ENCODE data around the gene VEGFA. TPM values are rescaled to one million over a fixed set of nuclear protein-coding genes. Genes with fewer than 3 reads are reported as not detected.

The VEGFA gene
- total RNA-seq, 4 donors from 2014 or later = 81.0 to 247 (median 156) TPM

DNA sequence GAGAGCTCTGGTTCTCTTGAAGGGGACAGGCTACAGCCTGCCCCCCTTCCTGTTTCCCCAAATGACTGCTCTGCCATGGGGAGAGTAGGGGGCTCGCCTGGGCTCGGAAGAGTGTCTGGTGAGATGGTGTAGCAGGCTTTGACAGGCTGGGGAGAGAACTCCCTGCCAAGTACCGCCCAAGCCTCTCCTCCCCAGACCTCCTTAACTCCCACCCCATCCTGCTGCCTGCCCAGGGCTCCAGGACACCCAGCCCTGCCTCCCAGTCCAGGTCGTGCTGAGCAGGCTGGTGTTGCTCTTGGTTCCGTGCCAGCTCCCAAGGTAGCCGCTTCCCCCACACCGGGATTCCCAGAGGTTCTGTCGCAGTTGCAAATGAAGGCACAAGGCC, 9.8 kb downstream of the VEGFA start:
- H3K9me3 ChIP-seq = no peaks in the 10 kb centered on the region
- peak; percentile 60 to 77 for DNase-seq
- TF ChIP-seq POLR2A (IDR thresholded peaks at IDR 0.05) = no peak
- TF ChIP-seq, protein P1, sequence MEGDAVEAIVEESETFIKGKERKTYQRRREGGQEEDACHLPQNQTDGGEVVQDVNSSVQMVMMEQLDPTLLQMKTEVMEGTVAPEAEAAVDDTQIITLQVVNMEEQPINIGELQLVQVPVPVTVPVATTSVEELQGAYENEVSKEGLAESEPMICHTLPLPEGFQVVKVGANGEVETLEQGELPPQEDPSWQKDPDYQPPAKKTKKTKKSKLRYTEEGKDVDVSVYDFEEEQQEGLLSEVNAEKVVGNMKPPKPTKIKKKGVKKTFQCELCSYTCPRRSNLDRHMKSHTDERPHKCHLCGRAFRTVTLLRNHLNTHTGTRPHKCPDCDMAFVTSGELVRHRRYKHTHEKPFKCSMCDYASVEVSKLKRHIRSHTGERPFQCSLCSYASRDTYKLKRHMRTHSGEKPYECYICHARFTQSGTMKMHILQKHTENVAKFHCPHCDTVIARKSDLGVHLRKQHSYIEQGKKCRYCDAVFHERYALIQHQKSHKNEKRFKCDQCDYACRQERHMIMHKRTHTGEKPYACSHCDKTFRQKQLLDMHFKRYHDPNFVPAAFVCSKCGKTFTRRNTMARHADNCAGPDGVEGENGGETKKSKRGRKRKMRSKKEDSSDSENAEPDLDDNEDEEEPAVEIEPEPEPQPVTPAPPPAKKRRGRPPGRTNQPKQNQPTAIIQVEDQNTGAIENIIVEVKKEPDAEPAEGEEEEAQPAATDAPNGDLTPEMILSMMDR (IDR thresholded peaks at IDR 0.05) = no peak
- no peaks in the 10 kb centered on the region for H3K27me3 ChIP-seq
- no peaks in the 10 kb centered on the region for H3K36me3 ChIP-seq
- no peaks in the 10 kb centered on the region for H3K4me1 ChIP-seq
- peak overlapping the region; percentile 55 to 65 for H3K27ac ChIP-seq
- no peak overlapping the region for H3K4me3 ChIP-seq
- intact Hi-C loops (cut with DNase I; ENCODE audit: low total_unique reads) = loop anchor here (10.0 kb wide), 1 partner anchor 225 kb away; no protein-coding TSS in a partner anchor

DNA sequence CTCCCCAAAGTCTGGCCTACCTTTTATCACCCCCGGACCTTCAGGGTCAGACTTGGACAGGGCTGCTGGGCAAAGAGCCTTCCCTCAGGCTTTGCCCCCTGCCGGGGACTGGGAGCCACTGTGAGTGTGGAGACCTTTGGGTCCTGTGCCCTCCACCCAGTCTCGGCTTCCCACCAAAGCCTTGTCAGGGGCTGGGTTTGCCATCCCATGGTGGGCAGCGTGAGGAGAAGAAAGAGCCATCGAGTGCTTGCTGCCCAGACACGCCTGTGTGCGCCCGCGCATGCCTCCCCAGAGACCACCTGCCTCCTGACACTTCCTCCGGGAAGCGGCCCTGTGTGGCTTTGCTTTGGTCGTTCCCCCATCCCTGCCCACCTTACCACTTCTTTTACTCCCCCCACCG, 10.3 kb downstream of the VEGFA start:
- Histone ChIP-seq H3K27ac (peak overlapping the region; percentile 55 to 65), H3K4me3 (no peak overlapping the region), H3K9me3 (no peaks in the 10 kb centered on the region), H3K4me1 (no peaks in the 10 kb centered on the region), H3K27me3 (no peaks in the 10 kb centered on the region), H3K36me3 (no peaks in the 10 kb centered on the region)
- TF ChIP-seq, protein P1 (IDR thresholded peaks at IDR 0.05) = no peak
- TF ChIP-seq POLR2A (IDR thresholded peaks at IDR 0.05) = no peak
- no peak for DNase-seq
- intact Hi-C loops (cut with DNase I; ENCODE audit: low total_unique reads) = no loop called here

DNA sequence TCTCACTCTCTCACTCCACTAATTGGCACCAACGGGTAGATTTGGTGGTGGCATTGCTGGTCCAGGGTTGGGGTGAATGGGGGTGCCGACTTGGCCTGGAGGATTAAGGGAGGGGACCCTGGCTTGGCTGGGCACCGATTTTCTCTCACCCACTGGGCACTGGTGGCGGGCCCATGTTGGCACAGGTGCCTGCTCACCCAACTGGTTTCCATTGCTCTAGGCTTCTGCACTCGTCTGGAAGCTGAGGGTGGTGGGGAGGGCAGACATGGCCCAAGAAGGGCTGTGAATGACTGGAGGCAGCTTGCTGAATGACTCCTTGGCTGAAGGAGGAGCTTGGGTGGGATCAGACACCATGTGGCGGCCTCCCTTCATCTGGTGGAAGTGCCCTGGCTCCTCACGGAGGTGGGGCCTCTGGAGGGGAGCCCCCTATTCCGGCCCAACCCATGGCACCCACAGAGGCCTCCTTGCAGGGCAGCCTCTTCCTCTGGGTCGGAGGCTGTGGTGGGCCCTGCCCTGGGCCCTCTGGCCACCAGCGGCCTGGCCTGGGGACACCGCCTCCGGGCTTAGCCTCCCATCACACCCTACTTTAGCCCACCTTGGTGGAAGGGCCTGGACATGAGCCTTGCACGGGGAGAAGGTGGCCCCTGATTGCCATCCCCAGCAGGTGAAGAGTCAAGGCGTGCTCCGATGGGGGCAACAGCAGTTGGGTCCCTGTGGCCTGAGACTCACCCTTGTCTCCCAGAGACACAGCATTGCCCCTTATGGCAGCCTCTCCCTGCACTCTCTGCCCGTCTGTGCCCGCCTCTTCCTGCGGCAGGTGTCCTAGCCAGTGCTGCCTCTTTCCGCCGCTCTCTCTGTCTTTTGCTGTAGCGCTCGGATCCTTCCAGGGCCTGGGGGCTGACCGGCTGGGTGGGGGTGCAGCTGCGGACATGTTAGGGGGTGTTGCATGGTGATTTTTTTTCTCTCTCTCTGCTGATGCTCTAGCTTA, 11.2 kb downstream of the VEGFA start:
- H3K36me3 ChIP-seq = no peaks in the 10 kb centered on the region
- no peak for DNase-seq
- H3K9me3 ChIP-seq = no peaks in the 10 kb centered on the region
- intact Hi-C loops (cut with DNase I; ENCODE audit: low total_unique reads) = no loop called here
- peak overlapping the region in 1 of 2 donors; percentile 65 for H3K27ac ChIP-seq
- TF ChIP-seq POLR2A (IDR thresholded peaks at IDR 0.05) = no peak
- TF ChIP-seq, protein P1 (IDR thresholded peaks at IDR 0.05) = no peak
- no peaks in the 10 kb centered on the region for H3K4me1 ChIP-seq
- no peak overlapping the region for H3K4me3 ChIP-seq
- H3K27me3 ChIP-seq = no peaks in the 10 kb centered on the region

DNA sequence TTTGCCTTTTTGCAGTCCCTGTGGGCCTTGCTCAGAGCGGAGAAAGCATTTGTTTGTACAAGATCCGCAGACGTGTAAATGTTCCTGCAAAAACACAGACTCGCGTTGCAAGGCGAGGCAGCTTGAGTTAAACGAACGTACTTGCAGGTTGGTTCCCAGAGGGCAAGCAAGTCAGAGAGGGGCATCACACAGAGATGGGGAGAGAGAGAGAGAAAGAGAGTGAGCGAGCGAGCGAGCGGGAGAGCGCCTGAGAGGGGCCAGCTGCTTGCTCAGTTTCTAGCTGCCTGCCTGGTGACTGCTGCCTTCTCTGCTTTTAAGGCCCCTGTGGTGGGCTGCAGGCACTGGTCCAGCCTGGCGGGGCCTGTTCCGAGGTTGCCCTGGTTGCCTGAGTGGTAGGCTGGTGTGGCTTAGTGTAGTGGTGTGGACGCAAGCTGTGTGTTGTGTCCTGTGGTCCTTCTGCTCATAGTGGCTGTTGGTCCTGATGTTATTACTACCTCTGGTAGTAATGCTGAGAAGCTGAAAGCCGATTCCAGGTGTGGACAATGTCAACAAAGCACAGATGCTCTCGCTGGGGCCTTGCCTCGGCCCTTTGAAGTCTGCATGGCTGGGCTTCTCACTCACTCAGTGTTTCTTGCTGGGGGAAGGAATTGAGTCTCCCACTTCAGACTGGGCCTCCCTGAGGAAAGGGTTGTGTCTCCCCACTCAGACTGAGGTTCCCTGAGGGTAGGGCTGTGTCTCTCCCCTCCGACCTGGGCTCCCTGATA, 12.1 kb downstream of the VEGFA start:
- Histone ChIP-seq H3K27me3 (no peaks in the 10 kb centered on the region), H3K4me3 (no peak overlapping the region), H3K27ac (no peak overlapping the region), H3K36me3 (no peaks in the 10 kb centered on the region), H3K9me3 (no peaks in the 10 kb centered on the region), H3K4me1 (no peaks in the 10 kb centered on the region)
- DNase-seq = no peak
- TF ChIP-seq POLR2A (IDR thresholded peaks at IDR 0.05) = no peak
- TF ChIP-seq, protein P1 (IDR thresholded peaks at IDR 0.05) = no peak
- intact Hi-C loops (cut with DNase I; ENCODE audit: low total_unique reads) = no loop called here
